Erythroblast (primary cell): ENCODE data around the gene LSM8.

Experiments used
- GATA1 ChIP-seq: IDR thresholded peaks from 2 replicates; pipeline ENCODE4 v1.6.1; 2011; ENCODE audit warnings: low read depth, mild to moderate bottlenecking, control low read depth, low read length, moderate library complexity
- POLR2A ChIP-seq: IDR thresholded peaks from 2 replicates; pipeline ENCODE4 v1.6.1; 2011; ENCODE audit warnings: mild to moderate bottlenecking, low read length

- TF ChIP-seq POLR2A = no peak
- TF ChIP-seq GATA1 = no peak
These were observed 1.2 kb upstream of the LSM8 start for GRCh38 chr7:118182593-118183427.
